SK-N-DZ (cell line): ENCODE measurements around the gene LYZL4. TPM values are rescaled to one million over a fixed set of nuclear protein-coding genes. Genes with fewer than 3 reads are reported as not detected.

Experiments used
- DNase-seq: peaks from one replicate; pipeline ENCODE4 v3.0.0-alpha.2; 2015; ENCODE audit warnings: low spot score
- polyA plus RNA-seq, 2 experiments: library from polyadenylated mRNA; depleted of rRNA; stranded (reverse); fragments of >200 nt; gene quantifications; 2 replicates each; pipeline ENCODE4 v1.2.3, GENCODE V29; 2014

LYZL4 gene, protein sequence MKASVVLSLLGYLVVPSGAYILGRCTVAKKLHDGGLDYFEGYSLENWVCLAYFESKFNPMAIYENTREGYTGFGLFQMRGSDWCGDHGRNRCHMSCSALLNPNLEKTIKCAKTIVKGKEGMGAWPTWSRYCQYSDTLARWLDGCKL
- polyA plus RNA-seq (2014; cell fraction: cytosol; rRNA removed), result not detected in 2 replicates
- polyA plus RNA-seq (2014; cell fraction: nucleus; rRNA removed), result not detected in 2 replicates

DNA sequence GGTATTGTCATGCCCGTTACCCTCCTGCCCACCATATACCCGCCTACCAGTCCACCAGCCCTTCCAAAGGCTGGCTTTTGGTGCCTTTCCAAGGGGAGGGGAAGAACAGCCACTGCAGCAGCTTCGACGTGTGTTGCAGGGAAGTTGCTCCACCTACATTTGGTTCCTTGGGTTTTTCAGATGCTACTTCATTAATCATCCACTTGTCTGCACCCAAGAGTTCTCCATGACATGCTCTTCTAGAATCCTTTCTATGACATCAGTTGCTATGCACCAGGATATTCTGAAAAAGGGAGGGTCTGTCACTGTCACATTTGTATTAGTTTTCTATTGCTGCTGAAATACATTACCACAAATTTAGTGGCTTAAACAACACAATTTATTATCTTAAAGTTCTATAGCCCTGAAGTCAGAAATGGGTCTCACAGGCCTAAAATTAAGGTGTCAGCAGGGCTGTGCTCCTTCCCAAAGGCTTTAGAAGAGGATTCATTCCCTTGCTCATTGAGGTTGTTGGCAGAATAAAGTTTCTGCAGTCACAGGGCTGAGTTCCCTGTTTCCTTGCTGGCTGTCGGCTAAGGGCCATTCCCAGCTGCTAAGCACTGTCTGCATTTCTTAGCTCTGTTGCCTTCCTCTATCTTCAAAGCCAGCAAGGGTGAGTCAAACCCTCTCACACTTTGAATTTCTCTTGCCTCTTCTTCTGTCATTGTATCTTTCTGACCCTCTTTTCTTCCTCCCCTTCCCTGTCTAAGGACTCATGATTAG, at the start of gene LYZL4:
Gene LYZL4, minus strand, starts transcription at position 241 of the 762 bp plus-strand sequence. CDS start 3,359 bp downstream, outside the sequence.
- no peak for DNase-seq

DNA sequence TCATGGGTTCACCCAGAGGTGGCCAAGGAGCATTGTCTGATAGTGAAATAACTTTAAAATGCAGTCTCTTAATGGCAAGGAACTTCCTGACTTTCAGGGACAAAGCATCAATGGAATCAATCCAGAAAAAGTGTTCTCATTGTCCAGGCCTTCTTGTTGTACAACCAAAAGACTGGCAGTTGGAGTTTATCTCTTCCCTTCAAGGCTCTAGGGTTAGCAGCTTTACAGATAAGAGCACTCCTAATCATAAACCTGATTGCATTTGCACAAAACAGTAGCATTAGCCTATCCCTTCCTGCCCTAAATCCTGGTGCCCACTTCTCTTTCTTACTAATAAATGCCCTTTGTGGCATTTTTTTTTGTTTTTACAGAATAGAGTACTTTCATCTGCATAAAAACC, 48.7 kb upstream of the LYZL4 start:
- DNase-seq, result no peak

- DNase-seq, result no peak
Measured at GRCh38 chr3:42456211-42456610, 45.8 kb upstream of the LYZL4 start.

GRCh38 chr3:42451546-42452230, 41.3 kb upstream of the LYZL4 start:
- no peak for DNase-seq

- no peak for DNase-seq
Measured at GRCh38 chr3:42451116-42451515, 40.7 kb upstream of the LYZL4 start.

GRCh38 chr3:42450567-42450966, 40.2 kb upstream of the LYZL4 start:
- no peak for DNase-seq

GRCh38 chr3:42447481-42447880, 37.1 kb upstream of the LYZL4 start:
- DNase-seq, result no peak

DNA sequence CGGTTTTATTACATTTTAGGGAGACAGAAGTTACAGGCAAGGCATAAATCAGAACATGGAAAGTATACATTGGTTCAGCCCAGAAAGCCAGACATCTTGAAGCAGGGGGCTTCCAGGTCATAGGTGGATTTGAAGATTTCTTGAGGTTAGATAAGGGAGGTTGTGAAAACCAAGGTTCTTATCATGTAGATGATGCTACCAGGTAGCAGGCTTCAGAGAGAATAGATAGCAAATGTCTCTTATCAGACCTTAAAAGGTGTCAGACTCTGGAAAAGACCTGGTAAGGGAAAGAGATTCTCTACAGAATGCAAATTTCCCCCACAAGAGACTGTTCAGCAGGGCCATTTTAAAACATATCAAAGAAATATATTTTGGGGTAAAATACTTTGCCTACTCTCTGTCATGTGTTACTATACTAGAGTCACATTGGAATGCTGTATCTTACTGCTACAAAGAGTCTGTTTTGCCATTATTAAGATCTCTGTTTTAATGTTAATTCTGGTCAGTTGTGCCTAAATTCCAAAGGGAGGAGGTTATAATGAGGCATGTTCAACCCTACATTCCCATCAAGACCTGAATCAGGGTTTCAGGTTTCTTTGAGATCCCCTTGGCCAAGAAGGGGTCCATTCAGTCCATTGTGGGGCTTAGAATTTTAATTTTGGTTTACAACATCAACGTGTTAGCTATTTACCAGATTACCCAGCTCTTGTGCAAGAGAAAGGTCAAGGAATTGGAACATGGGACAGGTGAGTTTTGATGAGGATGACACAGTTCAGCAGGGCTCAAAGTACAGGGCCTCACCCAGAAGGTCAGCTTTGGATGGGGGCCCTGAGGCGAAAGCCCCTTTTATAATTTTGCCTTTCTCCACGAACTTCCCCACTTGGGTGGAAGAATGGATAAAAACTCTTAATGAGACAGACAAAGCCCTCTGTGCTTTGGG, 36.0 kb upstream of the LYZL4 start:
- DNase-seq, result no peak

- peak; percentile 57 for DNase-seq
Measured at GRCh38 chr3:42443819-42444436, 33.5 kb upstream of the LYZL4 start.

GRCh38 chr3:42443292-42443691, 32.9 kb upstream of the LYZL4 start:
- no peak for DNase-seq

DNA sequence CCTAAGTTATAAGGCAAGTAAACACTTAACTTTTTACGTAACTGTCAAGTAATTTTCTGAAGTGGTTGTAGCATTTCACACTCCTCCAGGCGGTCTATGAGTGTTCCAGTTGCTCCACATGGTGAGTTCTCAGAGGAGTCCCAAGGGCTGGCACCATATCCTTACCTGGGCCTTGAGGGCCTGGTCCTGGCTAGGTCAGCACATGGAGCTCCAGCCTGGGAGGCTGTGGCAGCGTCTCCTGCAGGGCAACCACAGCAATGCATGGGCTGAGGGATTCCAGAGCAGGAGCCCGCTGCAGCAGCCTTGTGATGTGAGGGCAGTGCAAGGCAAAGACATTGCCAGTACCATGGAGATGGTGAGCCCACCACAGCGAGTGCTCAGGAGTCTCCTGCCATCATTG, 32.2 kb upstream of the LYZL4 start:
- no peak for DNase-seq

DNA sequence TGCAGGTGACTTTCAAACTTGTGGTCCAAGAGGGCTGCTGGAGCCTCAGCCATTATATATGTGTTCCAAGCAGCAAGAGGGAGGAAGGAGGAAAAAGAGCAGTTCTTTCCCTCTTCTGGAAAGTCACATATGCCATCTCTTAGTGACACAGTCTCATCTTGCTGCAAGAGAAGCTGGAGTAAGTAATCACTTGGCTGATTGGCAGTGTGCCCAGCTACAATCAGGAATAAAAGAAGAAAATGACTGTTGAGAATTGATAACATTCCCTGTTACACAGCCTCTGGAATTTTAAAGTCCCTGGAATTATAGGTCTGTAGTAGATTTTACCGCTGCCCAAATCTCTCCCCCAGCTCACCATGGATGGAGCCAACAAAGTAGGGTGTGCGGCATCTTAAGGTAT, 31.4 kb upstream of the LYZL4 start:
- no peak for DNase-seq

DNA sequence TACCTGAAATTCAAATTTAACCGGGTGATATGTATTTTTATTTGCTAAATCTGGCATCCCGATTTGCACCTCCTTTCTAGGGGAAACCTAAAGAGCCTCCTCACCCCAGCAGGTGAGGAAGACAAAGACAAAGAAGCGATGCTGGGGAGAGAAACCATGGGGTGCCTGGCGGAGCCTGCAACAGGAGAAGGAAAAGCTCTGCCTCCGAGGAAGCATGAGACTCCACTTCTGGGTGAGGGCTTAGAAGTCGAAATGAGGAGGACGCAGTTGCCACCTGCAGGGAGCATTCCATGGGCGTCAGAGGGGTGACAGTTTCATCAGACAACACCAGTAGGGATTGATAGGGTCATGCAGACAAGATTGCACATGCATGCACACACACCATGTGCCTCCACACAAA, 30.5 kb upstream of the LYZL4 start:
- no peak for DNase-seq

DNA sequence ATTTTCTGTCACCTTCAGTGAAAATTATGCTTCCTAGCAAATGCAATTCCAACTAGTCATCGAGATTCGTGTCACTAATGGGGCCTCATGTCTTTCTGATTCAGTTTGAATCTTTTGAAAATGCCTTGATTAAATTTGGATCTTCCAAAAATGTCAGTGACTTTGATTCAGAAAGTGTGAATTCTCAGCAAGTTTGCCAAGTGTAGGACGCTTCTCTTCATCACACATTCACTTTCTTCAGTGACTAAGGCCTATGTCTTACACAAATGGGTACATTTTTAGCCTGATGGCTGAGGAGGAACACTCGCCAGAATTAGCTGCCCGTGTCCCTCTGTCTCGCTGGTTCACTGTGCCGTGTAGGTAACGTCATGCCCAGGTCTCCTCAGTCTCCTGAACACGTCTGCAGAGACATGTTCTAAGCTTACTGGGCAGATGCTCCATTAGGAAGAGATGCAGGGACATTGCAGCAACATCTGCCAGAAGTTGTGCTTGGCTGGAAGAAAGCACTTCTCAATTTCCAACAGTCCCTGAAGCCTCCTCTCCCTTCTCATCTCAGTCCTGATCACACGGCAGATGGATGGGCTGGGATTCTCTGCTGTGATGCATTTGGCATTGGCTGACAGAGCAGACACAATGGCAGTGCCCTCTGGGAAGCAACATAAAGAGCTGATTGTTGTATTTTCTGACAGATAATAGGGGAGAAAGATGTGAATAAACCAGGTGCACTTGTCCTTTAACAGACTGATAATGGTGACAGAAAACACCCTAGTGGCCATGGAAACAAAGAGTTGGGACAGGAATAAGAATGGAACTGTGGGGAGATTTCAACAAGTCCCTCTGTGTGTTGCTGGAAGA, 29.1 kb upstream of the LYZL4 start:
- no peak for DNase-seq

DNA sequence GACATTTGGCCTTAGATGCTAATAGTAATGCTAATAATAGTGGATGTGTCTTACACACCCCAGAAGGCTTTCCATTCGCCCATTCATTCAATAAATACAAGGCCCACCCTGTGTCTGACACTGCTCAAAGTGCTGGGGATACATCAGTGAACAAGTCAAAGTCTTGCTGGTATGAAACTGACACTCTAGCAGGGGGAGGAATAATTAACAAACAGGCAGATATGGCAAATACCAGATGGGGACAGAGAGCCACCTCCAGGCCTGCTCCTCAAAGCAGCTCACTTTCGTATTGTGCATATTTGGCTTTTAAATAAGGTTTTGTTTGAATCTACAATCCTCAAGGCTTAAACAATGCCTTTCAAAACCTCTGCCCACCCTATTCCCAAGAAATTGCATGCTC, 28.3 kb upstream of the LYZL4 start:
- no peak for DNase-seq

DNA sequence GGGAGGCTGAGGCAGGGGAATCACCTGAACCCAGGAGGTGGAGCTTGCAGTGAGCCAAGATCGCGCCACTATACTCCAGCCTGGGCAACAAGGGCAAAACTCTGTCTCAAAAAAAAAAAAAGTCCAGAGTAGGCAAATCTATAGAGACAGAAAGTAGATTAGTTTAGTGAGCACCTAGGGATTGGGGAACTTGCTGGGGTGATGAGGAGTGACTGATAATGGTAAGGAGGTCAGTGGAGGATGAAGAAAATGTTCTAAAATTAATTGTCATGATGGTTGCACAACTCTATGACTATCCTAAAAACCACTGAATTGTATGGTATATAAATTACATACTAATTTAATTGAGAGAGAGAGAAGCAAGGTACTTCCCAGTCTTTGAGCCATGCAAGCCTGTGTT, 27.8 kb upstream of the LYZL4 start:
- no peak for DNase-seq

GRCh38 chr3:42434777-42435380, 24.5 kb upstream of the LYZL4 start:
- no peak for DNase-seq

DNA sequence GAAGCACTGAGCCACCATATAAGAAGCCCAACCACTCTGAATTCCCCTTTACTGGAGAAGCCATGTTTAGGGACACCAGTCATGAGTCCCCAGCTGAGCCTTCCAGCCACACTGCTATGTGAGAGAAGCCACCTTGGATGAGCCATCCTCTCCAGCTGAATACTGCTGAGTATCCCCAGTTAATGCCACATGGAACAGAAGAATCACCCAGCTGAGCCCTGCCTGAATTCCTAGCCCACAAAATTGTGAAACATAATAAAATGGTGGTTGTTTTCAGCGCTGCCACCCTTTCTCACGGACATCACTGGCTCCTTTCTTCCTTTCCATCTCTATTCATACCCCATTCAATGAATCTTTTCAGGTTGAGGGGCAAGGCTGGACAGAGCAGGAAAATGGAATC, 22.1 kb upstream of the LYZL4 start:
- DNase-seq, result no peak

- no peak for DNase-seq
Measured at GRCh38 chr3:42430781-42431532, 20.5 kb upstream of the LYZL4 start.
